HG03095 (cell line): ENCODE measurements around the gene RNFT2.
A peak's percentile ranks its signal among the peaks of the same experiment; 100 is the strongest.

Experiments
- ATAC-seq: cut with Tn5 transposase; IDR thresholded peaks from one replicate; pipeline ENCODE4 v1.9.1; 2021; ENCODE audit warnings: moderate library complexity; ENCODE audit not compliant: unreplicated experiment

RNFT2 gene

GRCh38 chr12:116827432-116827831 lies 89.3 kb downstream of the RNFT2 start:
- ATAC-seq, result no peak

GRCh38 chr12:116832353-116832752 lies 94.2 kb downstream of the RNFT2 start:
- no peak for ATAC-seq

GRCh38 chr12:116833474-116833873 lies 95.4 kb downstream of the RNFT2 start:
- no peak for ATAC-seq

GRCh38 chr12:116835484-116835883 lies 97.4 kb downstream of the RNFT2 start:
- no peak for ATAC-seq

- no peak for ATAC-seq
These were observed 99.0 kb downstream of the RNFT2 start for GRCh38 chr12:116837097-116837496.

GRCh38 chr12:116838365-116838764 lies 100.2 kb downstream of the RNFT2 start:
- ATAC-seq, result no peak

GRCh38 chr12:116839287-116839830 lies 101.2 kb downstream of the RNFT2 start:
- ATAC-seq, result no peak

GRCh38 chr12:116843085-116843484 lies 105.0 kb downstream of the RNFT2 start:
- no peak for ATAC-seq

GRCh38 chr12:116849216-116849615 lies 111.1 kb downstream of the RNFT2 start:
- ATAC-seq, result no peak

- no peak for ATAC-seq
These were observed 114.2 kb downstream of the RNFT2 start for GRCh38 chr12:116852303-116852702.

GRCh38 chr12:116853507-116853906 lies 115.4 kb downstream of the RNFT2 start:
- no peak for ATAC-seq

- ATAC-seq, result no peak
These were observed 117.8 kb downstream of the RNFT2 start for GRCh38 chr12:116855744-116856470.

GRCh38 chr12:116856729-116857128 lies 118.6 kb downstream of the RNFT2 start:
- no peak for ATAC-seq

- no peak for ATAC-seq
These were observed 121.0 kb downstream of the RNFT2 start for GRCh38 chr12:116859079-116859478.

GRCh38 chr12:116860263-116860662 lies 122.1 kb downstream of the RNFT2 start:
- ATAC-seq, result no peak

- ATAC-seq, result peak; percentile 84
These were observed 123.2 kb downstream of the RNFT2 start for GRCh38 chr12:116861320-116861719.

GRCh38 chr12:116862167-116862566 lies 124.1 kb downstream of the RNFT2 start:
- ATAC-seq, result no peak

- ATAC-seq, result no peak
These were observed 125.2 kb downstream of the RNFT2 start for GRCh38 chr12:116863275-116863767.

GRCh38 chr12:116864371-116865160 lies 126.5 kb downstream of the RNFT2 start:
- ATAC-seq, result no peak

- ATAC-seq, result no peak
These were observed 129.4 kb downstream of the RNFT2 start for GRCh38 chr12:116867523-116867922.

GRCh38 chr12:116870306-116870705 lies 132.2 kb downstream of the RNFT2 start:
- ATAC-seq, result no peak
